K562 (cell line): ENCODE results near the gene NPB. TPM values are rescaled to one million over a fixed set of nuclear protein-coding genes. Genes with fewer than 3 reads are reported as not detected.

Experiments
- CBX3 ChIP-seq, 2 experiments: IDR thresholded peaks; 1 replicate in 1 of 2; 2 replicates in 1 of 2; pipeline ENCODE4 v1.6.1; 2012; ENCODE audit warnings: inconsistent platforms in 2 of 2, low read length in 2 of 2, borderline replicate concordance in 1 of 2, control low read depth in 1 of 2
- KDM1A ChIP-seq, 2 experiments: fragments of 450-650 bp; IDR thresholded peaks; 2 replicates each; pipeline ENCODE4 v1.6.1; 2016; ENCODE audit warnings: mild to moderate bottlenecking in 2 of 2
- NR2C1 ChIP-seq, 2 experiments: fragments of 450-650 bp; IDR thresholded peaks; 2 replicates each; pipeline ENCODE4 v1.6.1; 2017; ENCODE audit warnings: mild to moderate bottlenecking in 2 of 2, antibody characterized with exemption in 1 of 2, inconsistent platforms in 1 of 2, missing compliant biosample characterization in 1 of 2, missing genetic modification characterization in 1 of 2
- PHB2 ChIP-seq: fragments of 450-650 bp; IDR thresholded peaks from 2 replicates; pipeline ENCODE4 v1.6.1; 2017; ENCODE audit warnings: low read depth
- POLR2G ChIP-seq: fragments of 200-400 bp; formaldehyde crosslinking; IDR thresholded peaks from 2 replicates; pipeline ENCODE4 v1.6.1; 2017; ENCODE audit warnings: low read depth, mild to moderate bottlenecking, antibody characterized with exemption, low read length, moderate library complexity
- RBM22 ChIP-seq: fragments of 200-400 bp; formaldehyde crosslinking; IDR thresholded peaks from 2 replicates; pipeline ENCODE4 v1.6.1; 2018; ENCODE audit warnings: low read length, low read depth; ENCODE audit not compliant: poor library complexity, severe bottlenecking
- SREBF1 ChIP-seq: fragments of 150-350 bp; IDR thresholded peaks from 2 replicates; pipeline ENCODE4 v1.6.1; 2014; ENCODE audit warnings: antibody characterized with exemption, low read depth, low read length, borderline replicate concordance
- ZNF224 ChIP-seq: sonication (generic); formaldehyde crosslinking; IDR thresholded peaks from 2 replicates; pipeline ENCODE4 v1.8.0; 2022; ENCODE audit warnings: mild to moderate bottlenecking, missing genetic modification reagents
- ZNF263 ChIP-seq: sonication (generic); formaldehyde crosslinking; IDR thresholded peaks from 2 replicates; pipeline ENCODE4 v1.8.0; 2022; ENCODE audit warnings: mild to moderate bottlenecking, missing genetic modification reagents, borderline replicate concordance
- ZNF324 ChIP-seq: fragments of 250-450 bp; sonication (Bioruptor Pico); IDR thresholded peaks from 2 replicates; pipeline ENCODE4 v1.4.0; 2020; ENCODE audit warnings: mild to moderate bottlenecking
- ZNF408 ChIP-seq: fragments of 250-450 bp; sonication (Bioruptor Pico); IDR thresholded peaks from 2 replicates; pipeline ENCODE4 v1.4.0; 2020; ENCODE audit warnings: low read depth, mild to moderate bottlenecking, moderate library complexity
- ZNF707 ChIP-seq: fragments of 250-450 bp; sonication (Bioruptor Pico); conservative IDR thresholded peaks from 2 replicates; pipeline ENCODE4 v1.8.0; 2022; ENCODE audit warnings: inconsistent platforms, mild to moderate bottlenecking, moderate library complexity
- ZNF77 ChIP-seq: fragments of 250-450 bp; sonication (Bioruptor Pico); IDR thresholded peaks from 2 replicates; pipeline ENCODE4 v1.5.0; 2020
- polyA plus RNA-seq, 8 experiments: library from polyadenylated mRNA; depleted of rRNA in 4 of 8; stranded (reverse) in 5 of 8; unstranded in 3 of 8; fragments of >200 nt; fragmentation: Nextera tagmentation in 2 of 8; fragmentation: Illumina TruSeq in 1 of 8; extraction: Ambion mirVana in 2 of 8; extraction: Trizol in 1 of 8; gene quantifications; 2 replicates each; pipeline versions ENCODE4 v1.2.1 to v1.2.3, GENCODE V29; 2011 to 2014; ENCODE audit warnings: inconsistent platforms in 1 of 8, missing spikeins in 1 of 8
- total RNA-seq, 7 experiments: library from RNA; depleted of rRNA in 6 of 7; stranded (reverse); fragments of >200 nt in 6 of 7; fragmentation: Illumina TruSeq in 2 of 7; extraction: Trizol in 2 of 7; gene quantifications; 2 replicates each; pipeline versions ENCODE4 v1.2.1 to v1.2.3, GENCODE V29; 2011 to 2021; ENCODE audit warnings: low replicate concordance in 1 of 7
- TF ChIP-seq, protein P1 (sequence below): sonication (generic); formaldehyde crosslinking; IDR thresholded peaks from 2 replicates; pipeline ENCODE4 v1.8.0; 2022; ENCODE audit warnings: mild to moderate bottlenecking, missing genetic modification reagents
- TF ChIP-seq, protein P2 (sequence below): conservative IDR thresholded peaks from 2 replicates; pipeline ENCODE4 v1.6.1; 2011; ENCODE audit warnings: low read depth, mild to moderate bottlenecking, low read length; ENCODE audit not compliant: control insufficient read depth
- TF ChIP-seq, protein P3 (sequence below): fragments of 450-650 bp; IDR thresholded peaks from 2 replicates; pipeline ENCODE4 v1.6.1; 2018; ENCODE audit warnings: mild to moderate bottlenecking, low read depth; ENCODE audit not compliant: partially characterized antibody
- TF ChIP-seq, protein P4 (sequence below): fragments of 450-650 bp; IDR thresholded peaks from 2 replicates; pipeline ENCODE4 v1.6.1; 2014; ENCODE audit warnings: low read depth, mild to moderate bottlenecking, moderate library complexity, borderline replicate concordance
- TF ChIP-seq, protein P5 (sequence below), 3 experiments: IDR thresholded peaks in 2 of 3; conservative IDR thresholded peaks in 1 of 3; 2 replicates each; pipeline ENCODE4 v1.5.1; 2011 to 2012; ENCODE audit warnings: low read length in 3 of 3, mild to moderate bottlenecking in 3 of 3, control low read depth in 2 of 3, improper control_type of control experiment in 1 of 3, inconsistent platforms in 1 of 3, low read depth in 1 of 3, mixed read lengths in 1 of 3, moderate library complexity in 1 of 3; ENCODE audit not compliant: insufficient read depth in 2 of 3

NPB gene
- total and polyA plus RNA-seq, 9 of the 15 experiments (the other 6 are each of a cell fraction or from before 2014, with no cell fraction given), result 0.03 to 0.61 (median 0.14) TPM; not detected in 2

DNA sequence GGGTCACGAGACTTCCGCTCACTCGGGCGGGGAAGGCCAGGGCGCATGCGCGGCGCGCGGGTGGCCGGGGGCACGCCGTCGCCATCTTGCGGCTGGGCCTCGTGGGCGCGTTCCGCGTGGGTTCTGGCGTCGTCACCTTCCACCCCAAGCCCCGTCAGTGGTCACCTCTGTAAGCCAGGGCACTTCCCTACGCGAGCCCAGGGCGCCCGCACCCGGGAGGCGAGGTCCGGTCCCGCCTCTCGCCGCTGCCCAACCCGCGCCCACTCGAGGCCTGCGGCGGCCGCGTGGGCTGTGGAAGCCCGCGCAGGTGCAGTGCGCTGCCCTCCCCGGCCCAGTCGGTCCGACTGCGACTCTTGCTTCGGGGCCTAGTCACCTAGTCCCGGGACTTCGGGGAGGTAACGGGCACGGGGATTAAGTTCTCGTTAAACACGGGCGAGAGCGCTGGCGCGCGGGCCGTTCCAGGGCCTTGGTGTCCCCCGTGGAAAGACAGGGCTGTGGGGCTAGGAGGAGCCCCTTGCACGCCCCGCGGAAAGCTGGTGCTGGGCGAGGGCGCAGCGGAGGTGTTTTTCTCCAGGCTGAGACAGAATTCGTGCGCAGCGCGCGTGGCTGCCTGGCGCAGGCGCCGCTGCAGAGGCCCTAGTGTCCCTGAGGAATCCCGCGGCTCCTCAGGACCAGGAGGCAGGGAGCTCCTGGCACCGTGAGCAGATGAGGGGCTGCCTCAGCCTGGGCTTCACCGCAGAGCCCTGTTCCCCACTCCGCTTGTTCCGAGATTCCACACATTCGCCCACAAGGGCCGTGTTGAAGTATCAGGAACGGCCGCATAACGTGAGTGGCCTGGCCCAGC, 30.4 kb upstream of the NPB start (continued):
- TF ChIP-seq ZNF707 (CRISPR knock-in tag) (no peak), CBX3 (IDR thresholded peaks at IDR 0.05; ENCODE audit: borderline replicate concordance in 1 of 2, low read length in 2 of 2) (no peak), RBM22 (no peak), ZNF324 (CRISPR knock-in tag) (no peak), POLR2G (peak; percentile 91), ZNF77 (CRISPR knock-in tag) (peak; percentile 71; the same call in 1 of the 2 replicates), NR2C1 (IDR thresholded peaks at IDR 0.05) (no peak; the same call in 1 of the 2 replicates), NR2C1 (tag; IDR thresholded peaks at IDR 0.05) (peak; percentile 68; the same call in 1 of the 2 replicates), ZNF408 (CRISPR knock-in tag) (no peak), KDM1A (IDR thresholded peaks at IDR 0.05) (no peak), ZNF224 (CRISPR knock-in tag) (no peak), SREBF1 (no peak), ZNF263 (CRISPR knock-in tag) (0 out of 2 replicates have a peak, but pooled peaks have one; percentile 3), PHB2 (no peak)
- TF ChIP-seq, protein P1, sequence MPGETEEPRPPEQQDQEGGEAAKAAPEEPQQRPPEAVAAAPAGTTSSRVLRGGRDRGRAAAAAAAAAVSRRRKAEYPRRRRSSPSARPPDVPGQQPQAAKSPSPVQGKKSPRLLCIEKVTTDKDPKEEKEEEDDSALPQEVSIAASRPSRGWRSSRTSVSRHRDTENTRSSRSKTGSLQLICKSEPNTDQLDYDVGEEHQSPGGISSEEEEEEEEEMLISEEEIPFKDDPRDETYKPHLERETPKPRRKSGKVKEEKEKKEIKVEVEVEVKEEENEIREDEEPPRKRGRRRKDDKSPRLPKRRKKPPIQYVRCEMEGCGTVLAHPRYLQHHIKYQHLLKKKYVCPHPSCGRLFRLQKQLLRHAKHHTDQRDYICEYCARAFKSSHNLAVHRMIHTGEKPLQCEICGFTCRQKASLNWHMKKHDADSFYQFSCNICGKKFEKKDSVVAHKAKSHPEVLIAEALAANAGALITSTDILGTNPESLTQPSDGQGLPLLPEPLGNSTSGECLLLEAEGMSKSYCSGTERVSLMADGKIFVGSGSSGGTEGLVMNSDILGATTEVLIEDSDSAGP, result no peak
- TF ChIP-seq, protein P2, sequence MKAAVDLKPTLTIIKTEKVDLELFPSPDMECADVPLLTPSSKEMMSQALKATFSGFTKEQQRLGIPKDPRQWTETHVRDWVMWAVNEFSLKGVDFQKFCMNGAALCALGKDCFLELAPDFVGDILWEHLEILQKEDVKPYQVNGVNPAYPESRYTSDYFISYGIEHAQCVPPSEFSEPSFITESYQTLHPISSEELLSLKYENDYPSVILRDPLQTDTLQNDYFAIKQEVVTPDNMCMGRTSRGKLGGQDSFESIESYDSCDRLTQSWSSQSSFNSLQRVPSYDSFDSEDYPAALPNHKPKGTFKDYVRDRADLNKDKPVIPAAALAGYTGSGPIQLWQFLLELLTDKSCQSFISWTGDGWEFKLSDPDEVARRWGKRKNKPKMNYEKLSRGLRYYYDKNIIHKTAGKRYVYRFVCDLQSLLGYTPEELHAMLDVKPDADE, result peak; percentile 71
- TF ChIP-seq, protein P3, sequence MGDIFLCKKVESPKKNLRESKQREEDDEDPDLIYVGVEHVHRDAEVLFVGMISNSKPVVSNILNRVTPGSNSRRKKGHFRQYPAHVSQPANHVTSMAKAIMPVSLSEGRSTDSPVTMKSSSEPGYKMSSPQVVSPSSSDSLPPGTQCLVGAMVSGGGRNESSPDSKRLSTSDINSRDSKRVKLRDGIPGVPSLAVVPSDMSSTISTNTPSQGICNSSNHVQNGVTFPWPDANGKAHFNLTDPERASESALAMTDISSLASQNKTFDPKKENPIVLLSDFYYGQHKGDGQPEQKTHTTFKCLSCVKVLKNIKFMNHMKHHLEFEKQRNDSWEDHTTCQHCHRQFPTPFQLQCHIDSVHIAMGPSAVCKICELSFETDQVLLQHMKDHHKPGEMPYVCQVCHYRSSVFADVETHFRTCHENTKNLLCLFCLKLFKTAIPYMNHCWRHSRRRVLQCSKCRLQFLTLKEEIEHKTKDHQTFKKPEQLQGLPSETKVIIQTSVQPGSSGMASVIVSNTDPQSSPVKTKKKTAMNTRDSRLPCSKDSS, result no peak
- TF ChIP-seq, protein P4, sequence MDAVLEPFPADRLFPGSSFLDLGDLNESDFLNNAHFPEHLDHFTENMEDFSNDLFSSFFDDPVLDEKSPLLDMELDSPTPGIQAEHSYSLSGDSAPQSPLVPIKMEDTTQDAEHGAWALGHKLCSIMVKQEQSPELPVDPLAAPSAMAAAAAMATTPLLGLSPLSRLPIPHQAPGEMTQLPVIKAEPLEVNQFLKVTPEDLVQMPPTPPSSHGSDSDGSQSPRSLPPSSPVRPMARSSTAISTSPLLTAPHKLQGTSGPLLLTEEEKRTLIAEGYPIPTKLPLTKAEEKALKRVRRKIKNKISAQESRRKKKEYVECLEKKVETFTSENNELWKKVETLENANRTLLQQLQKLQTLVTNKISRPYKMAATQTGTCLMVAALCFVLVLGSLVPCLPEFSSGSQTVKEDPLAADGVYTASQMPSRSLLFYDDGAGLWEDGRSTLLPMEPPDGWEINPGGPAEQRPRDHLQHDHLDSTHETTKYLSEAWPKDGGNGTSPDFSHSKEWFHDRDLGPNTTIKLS, result peak; percentile 62
- TF ChIP-seq, protein P5, sequence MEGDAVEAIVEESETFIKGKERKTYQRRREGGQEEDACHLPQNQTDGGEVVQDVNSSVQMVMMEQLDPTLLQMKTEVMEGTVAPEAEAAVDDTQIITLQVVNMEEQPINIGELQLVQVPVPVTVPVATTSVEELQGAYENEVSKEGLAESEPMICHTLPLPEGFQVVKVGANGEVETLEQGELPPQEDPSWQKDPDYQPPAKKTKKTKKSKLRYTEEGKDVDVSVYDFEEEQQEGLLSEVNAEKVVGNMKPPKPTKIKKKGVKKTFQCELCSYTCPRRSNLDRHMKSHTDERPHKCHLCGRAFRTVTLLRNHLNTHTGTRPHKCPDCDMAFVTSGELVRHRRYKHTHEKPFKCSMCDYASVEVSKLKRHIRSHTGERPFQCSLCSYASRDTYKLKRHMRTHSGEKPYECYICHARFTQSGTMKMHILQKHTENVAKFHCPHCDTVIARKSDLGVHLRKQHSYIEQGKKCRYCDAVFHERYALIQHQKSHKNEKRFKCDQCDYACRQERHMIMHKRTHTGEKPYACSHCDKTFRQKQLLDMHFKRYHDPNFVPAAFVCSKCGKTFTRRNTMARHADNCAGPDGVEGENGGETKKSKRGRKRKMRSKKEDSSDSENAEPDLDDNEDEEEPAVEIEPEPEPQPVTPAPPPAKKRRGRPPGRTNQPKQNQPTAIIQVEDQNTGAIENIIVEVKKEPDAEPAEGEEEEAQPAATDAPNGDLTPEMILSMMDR (IDR thresholded peaks at IDR 0.05 in 2 of 3, conservative IDR thresholded peaks at IDR 0.05 in 1 of 3; ENCODE audit: insufficient read depth in 2 of 3, low read depth in 1 of 3, low read length in 3 of 3), result peak in 2 of 3 experiments; percentile 27 to 29; a peak in 3 of 6 replicates
